HCT116 (cell line): Measurements from ENCODE around the gene POU2F3. TPM values are rescaled to one million over a fixed set of nuclear protein-coding genes. Genes with fewer than 3 reads are reported as not detected.
A peak's percentile ranks its signal among the peaks of the same experiment; 100 is the strongest.

Experiments used
- ATAC-seq: fragments of 200-7000 bp; cut with Tn5 transposase; 2 replicates; pipeline ENCODE4 v1.9.1; 2020; ENCODE audit warnings: mild to moderate bottlenecking, moderate library complexity
- BruUV-seq: library from RNA; stranded (reverse); fragments of 400-500 nt; replicated peaks from 2 replicates; lab custom pipeline; 2021; lab: Mats Ljungman, UMichigan
- CTCF ChIA-PET: fragments of 300-600 bp; sonication (Branson Sonifier 250); formaldehyde crosslinking; loops from one replicate; lab custom pipeline; 2021; ENCODE audit warnings: antibody characterized with exemption; lab: Charles Lee
- POLR2A ChIA-PET: fragments of 300-600, 350-600 bp; sonication (Branson Sonifier 250); formaldehyde crosslinking; loops from one replicate; lab custom pipeline; 2021; ENCODE audit warnings: antibody characterized with exemption; lab: Charles Lee
- RAD21 ChIA-PET, 2 experiments: fragments of 300-600 bp; sonication (Branson Sonifier 250); formaldehyde crosslinking; loops; one replicate each; lab custom pipeline; 2023; ENCODE audit warnings: low total read pairs in 2 of 2; ENCODE audit not compliant: uncharacterized antibody in 2 of 2, unreplicated experiment in 2 of 2, low non-redundant PET in 1 of 2; lab: Charles Lee
- DNase-seq: peaks from one replicate; pipeline ENCODE4 v3.0.0-alpha.2; 2010; ENCODE audit warnings: low read depth, low spot score
- H2AFZ ChIP-seq: fragments of 200-600 bp; shearing (Covaris generic), sonication (generic); 2 replicates; pipeline ENCODE4 v1.6.1; 2017; ENCODE audit warnings: low read depth, mixed run types, mixed read lengths, antibody characterized with exemption, low read length; ENCODE audit not compliant: poor library complexity, severe bottlenecking
- H3K27ac ChIP-seq: 2 replicates; pipeline ENCODE4 v1.5.1; 2012; ENCODE audit warnings: low read depth, low read length
- H3K27me3 ChIP-seq: fragments of 200-600 bp; sonication (generic); 2 replicates; pipeline ENCODE4 v1.6.1; 2016; ENCODE audit warnings: mixed run types, low read length, mixed read lengths; ENCODE audit not compliant: insufficient read depth
- H3K36me3 ChIP-seq, 2 experiments: fragments of 200-500 bp in 1 of 2; fragments of 200-600 bp in 1 of 2; sonication (Bioruptor generic) in 1 of 2; sonication (generic) in 1 of 2; 2 replicates each; pipeline versions ENCODE4 v1.5.1 to v1.6.1; 2014 to 2016; ENCODE audit warnings: low read length in 2 of 2, inconsistent platforms in 1 of 2, mixed read lengths in 1 of 2, mixed run types in 1 of 2; ENCODE audit not compliant: insufficient read depth in 2 of 2, control insufficient read depth in 1 of 2
- H3K4me1 ChIP-seq, 2 experiments: fragments of 200-600 bp in 1 of 2; sonication (generic) in 1 of 2; 2 replicates each; pipeline versions ENCODE4 v1.5.1 to v1.6.1; 2012 to 2017; ENCODE audit warnings: low read length in 2 of 2, inconsistent platforms in 1 of 2, mild to moderate bottlenecking in 1 of 2, mixed read lengths in 1 of 2, mixed run types in 1 of 2, moderate library complexity in 1 of 2; ENCODE audit not compliant: insufficient read depth in 2 of 2, control insufficient read depth in 1 of 2
- H3K4me2 ChIP-seq: fragments of 200-600 bp; sonication (generic); 2 replicates; pipeline ENCODE4 v1.6.1; 2017; ENCODE audit warnings: mixed run types, low read length, mixed read lengths
- H3K4me3 ChIP-seq, 2 experiments: fragments of 200-600 bp in 1 of 2; sonication (generic) in 1 of 2; replicated peaks in 1 of 2; 2 replicates each; pipeline ENCODE4 v1.5.1; 2011 to 2016; ENCODE audit warnings: low read length in 2 of 2, control low read depth in 1 of 2, low read depth in 1 of 2, mild to moderate bottlenecking in 1 of 2, mixed read lengths in 1 of 2, mixed run types in 1 of 2
- H3K79me2 ChIP-seq: fragments of 200-600 bp; sonication (generic); 2 replicates; pipeline ENCODE4 v1.6.1; 2017; ENCODE audit warnings: mild to moderate bottlenecking, mixed run types, low read length, moderate library complexity, mixed read lengths; ENCODE audit not compliant: insufficient read depth
- H3K9ac ChIP-seq: fragments of 200-600 bp; sonication (generic); 2 replicates; pipeline ENCODE4 v1.6.1; 2016; ENCODE audit warnings: low read length, mixed read lengths
- H3K9me2 ChIP-seq: fragments of 200-600 bp; sonication (generic), shearing (Covaris generic); 2 replicates; pipeline ENCODE4 v1.6.1; 2017; ENCODE audit warnings: mixed run types, mild to moderate bottlenecking, moderate library complexity; ENCODE audit not compliant: insufficient read depth
- H3K9me3 ChIP-seq, 2 experiments: fragments of 200-500 bp in 1 of 2; fragments of 200-600 bp in 1 of 2; sonication (Bioruptor generic) in 1 of 2; sonication (generic) in 1 of 2; 2 replicates each; pipeline ENCODE4 v1.6.1; 2014 to 2017; ENCODE audit warnings: low read length in 2 of 2, mixed read lengths in 2 of 2, inconsistent platforms in 1 of 2, low read depth in 1 of 2, mild to moderate bottlenecking in 1 of 2, mixed run types in 1 of 2, moderate library complexity in 1 of 2; ENCODE audit not compliant: control insufficient read depth in 1 of 2, insufficient read depth in 1 of 2
- H4K20me1 ChIP-seq: fragments of 200-600 bp; sonication (generic), shearing (Covaris generic); 2 replicates; pipeline ENCODE4 v1.6.1; 2017; ENCODE audit warnings: mixed run types, mild to moderate bottlenecking, moderate library complexity; ENCODE audit not compliant: insufficient read depth
- CBX3 ChIP-seq: IDR thresholded peaks from 2 replicates; pipeline ENCODE4 v1.6.1; 2012; ENCODE audit warnings: low read depth
- EGR1 ChIP-seq: IDR thresholded peaks from 2 replicates; pipeline ENCODE4 v1.6.1; 2012; ENCODE audit warnings: low read depth
- EZH2 ChIP-seq: fragments of 200-600 bp; sonication (generic); IDR thresholded peaks from 2 replicates; pipeline ENCODE4 v1.6.1; 2017; ENCODE audit warnings: antibody characterized with exemption, mixed run types
- EZH2phosphoT487 ChIP-seq: fragments of 200-600 bp; IDR thresholded peaks from 2 replicates; pipeline ENCODE4 v1.6.1; 2018; ENCODE audit warnings: antibody characterized with exemption, borderline replicate concordance
- FOSL1 ChIP-seq: IDR thresholded peaks from 2 replicates; pipeline ENCODE4 v1.6.1; 2012; ENCODE audit warnings: low read depth
- JUND ChIP-seq: IDR thresholded peaks from 2 replicates; pipeline ENCODE4 v1.6.1; 2012
- MAX ChIP-seq: IDR thresholded peaks from 2 replicates; pipeline ENCODE4 v1.6.1; 2012
- POLR2A ChIP-seq: IDR thresholded peaks from 2 replicates; pipeline ENCODE4 v1.7.0; 2011; ENCODE audit warnings: borderline replicate concordance; ENCODE audit not compliant: insufficient read depth, insufficient read length; ENCODE audit errors: extremely low read depth
- POLR2AphosphoS5 ChIP-seq: IDR thresholded peaks from 2 replicates; pipeline ENCODE4 v1.6.1; 2011; ENCODE audit warnings: mild to moderate bottlenecking, low read depth, low read length, moderate library complexity
- RAD21 ChIP-seq: IDR thresholded peaks from 2 replicates; pipeline ENCODE4 v1.6.1; 2012; ENCODE audit warnings: low read depth, mild to moderate bottlenecking
- TCF7L2 ChIP-seq: IDR thresholded peaks from 2 replicates; pipeline ENCODE4 v1.7.0; 2011; ENCODE audit warnings: borderline replicate concordance, inconsistent platforms; ENCODE audit not compliant: insufficient read depth, insufficient read length; ENCODE audit errors: extremely low read depth
- ZBTB33 ChIP-seq: IDR thresholded peaks from 2 replicates; pipeline ENCODE4 v1.6.1; 2011; ENCODE audit warnings: mild to moderate bottlenecking, low read length, moderate library complexity; ENCODE audit not compliant: insufficient replicate concordance; ENCODE audit errors: extremely low read depth
- intact Hi-C: fragments of 100-400 bp; cut with micrococcal nuclease; formaldehyde crosslinking; loops from 2 replicates; pipeline ENCODE4 v1.10.0; 2022
- total RNA-seq: library from RNA; stranded (reverse); gene quantifications from one replicate; pipeline ENCODE4 v1.2.1, GENCODE V29; 2021; ENCODE audit not compliant: unreplicated experiment

The POU2F3 gene
- total RNA-seq, 1 experiment from 2014 or later: 0.15 TPM

GRCh38 chr11:120326845-120327281 lies 86.9 kb downstream of the POU2F3 start:
- no peaks in the 10 kb centered on the region for H3K27me3 ChIP-seq
- 0 out of 2 replicates have a peak overlapping the region, but pooled peaks have one; percentile 64 for H3K9ac ChIP-seq
- intact Hi-C loops: no loop called here
- no peaks in the 10 kb centered on the region for H4K20me1 ChIP-seq
- ATAC-seq (no peak), DNase-seq (no peak)
- POLR2A ChIA-PET: no interaction called here
- no peaks in the 10 kb centered on the region for H3K9me3 ChIP-seq
- no TSS peak for BruUV-seq
- peak overlapping the region; percentile 71 for H3K4me2 ChIP-seq
- CTCF ChIA-PET: interaction anchor here (0.8 to 2.5 kb wide), 3 partner anchors 8 to 24 kb away, joined by 3 to 17 read pairs (median 5); partner anchors contain the start of gene ARHGEF12
- no peaks in the 10 kb centered on the region for H3K36me3 ChIP-seq
- RAD21 ChIA-PET: no interaction called here
- H3K27ac ChIP-seq: no peak overlapping the region
- peak overlapping the region in 1 of 2 experiments; percentile 67; a peak in 1 of 4 replicates for H3K4me3 ChIP-seq
- H3K4me1 ChIP-seq: peaks cover 24 to 35% of the 10 kb centered on the region in 2 experiments
- H3K79me2 ChIP-seq: peaks cover 20% of the 10 kb centered on the region
- TF ChIP-seq EZH2: no peak
- TF ChIP-seq RAD21: no peak
- TF ChIP-seq FOSL1: no peak
- no peak for TF ChIP-seq EZH2phosphoT487
- no peak overlapping the region for H2AFZ ChIP-seq
- H3K9me2 ChIP-seq: no peaks in the 10 kb centered on the region

GRCh38 chr11:120327311-120327710 lies 87.4 kb downstream of the POU2F3 start:
- Histone ChIP-seq H3K79me2 (peaks cover 20% of the 10 kb centered on the region), H3K27ac (no peak overlapping the region), H2AFZ (no peak overlapping the region), H3K4me1 (peaks cover 27 to 40% of the 10 kb centered on the region in 2 experiments), H3K27me3 (no peaks in the 10 kb centered on the region), H3K4me2 (peak overlapping the region; percentile 71; the same call in 1 of the 2 replicates), H3K9ac (no peak overlapping the region), H3K9me2 (no peaks in the 10 kb centered on the region), H3K9me3 (no peaks in the 10 kb centered on the region), H3K4me3 (no peak overlapping the region), H3K36me3 (no peaks in the 10 kb centered on the region), H4K20me1 (no peaks in the 10 kb centered on the region)
- DNase-seq (no peak), ATAC-seq (no peak)
- ChIA-PET POLR2A (no interaction called here), CTCF (interaction anchor here (0.8 to 1.6 kb wide), 2 partner anchors 8 to 9 kb away, joined by 3 to 5 read pairs; partner anchors contain the start of gene ARHGEF12), RAD21 (no interaction called here)
- TF ChIP-seq ZBTB33 (no peak), RAD21 (no peak), TCF7L2 (no peak), CBX3 (no peak), JUND (no peak), MAX (no peak), POLR2A (no peak), EGR1 (no peak), FOSL1 (no peak), POLR2AphosphoS5 (no peak)
- intact Hi-C loops: no loop called here
- no TSS peak for BruUV-seq
